Measurements from ENCODE around the gene RDH16.
"Not testable (repeated sequence)": the region's sequence is repeated elsewhere in the genome, so short reads cannot be mapped to it uniquely, and the experiment has no call there.

RDH16 gene

GRCh38 chr12:56916996-56917333 lies 40.4 kb downstream of the RDH16 start:
- H3K27ac ChIP-seq: no peak overlapping the region
- DNase-seq (ENCODE audit: low spot score): no peak
- POLR2A ChIA-PET (ENCODE audit: low non-redundant PET): no interaction called here
- TF ChIP-seq, protein P1, sequence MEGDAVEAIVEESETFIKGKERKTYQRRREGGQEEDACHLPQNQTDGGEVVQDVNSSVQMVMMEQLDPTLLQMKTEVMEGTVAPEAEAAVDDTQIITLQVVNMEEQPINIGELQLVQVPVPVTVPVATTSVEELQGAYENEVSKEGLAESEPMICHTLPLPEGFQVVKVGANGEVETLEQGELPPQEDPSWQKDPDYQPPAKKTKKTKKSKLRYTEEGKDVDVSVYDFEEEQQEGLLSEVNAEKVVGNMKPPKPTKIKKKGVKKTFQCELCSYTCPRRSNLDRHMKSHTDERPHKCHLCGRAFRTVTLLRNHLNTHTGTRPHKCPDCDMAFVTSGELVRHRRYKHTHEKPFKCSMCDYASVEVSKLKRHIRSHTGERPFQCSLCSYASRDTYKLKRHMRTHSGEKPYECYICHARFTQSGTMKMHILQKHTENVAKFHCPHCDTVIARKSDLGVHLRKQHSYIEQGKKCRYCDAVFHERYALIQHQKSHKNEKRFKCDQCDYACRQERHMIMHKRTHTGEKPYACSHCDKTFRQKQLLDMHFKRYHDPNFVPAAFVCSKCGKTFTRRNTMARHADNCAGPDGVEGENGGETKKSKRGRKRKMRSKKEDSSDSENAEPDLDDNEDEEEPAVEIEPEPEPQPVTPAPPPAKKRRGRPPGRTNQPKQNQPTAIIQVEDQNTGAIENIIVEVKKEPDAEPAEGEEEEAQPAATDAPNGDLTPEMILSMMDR (conservative IDR thresholded peaks at IDR 0.05; ENCODE audit: low read depth): no peak
- CTCF ChIA-PET: interaction anchor here (1.1 kb wide), 1 partner anchor 9 kb away, joined by 3 read pairs; no protein-coding TSS in a partner anchor

DNA sequence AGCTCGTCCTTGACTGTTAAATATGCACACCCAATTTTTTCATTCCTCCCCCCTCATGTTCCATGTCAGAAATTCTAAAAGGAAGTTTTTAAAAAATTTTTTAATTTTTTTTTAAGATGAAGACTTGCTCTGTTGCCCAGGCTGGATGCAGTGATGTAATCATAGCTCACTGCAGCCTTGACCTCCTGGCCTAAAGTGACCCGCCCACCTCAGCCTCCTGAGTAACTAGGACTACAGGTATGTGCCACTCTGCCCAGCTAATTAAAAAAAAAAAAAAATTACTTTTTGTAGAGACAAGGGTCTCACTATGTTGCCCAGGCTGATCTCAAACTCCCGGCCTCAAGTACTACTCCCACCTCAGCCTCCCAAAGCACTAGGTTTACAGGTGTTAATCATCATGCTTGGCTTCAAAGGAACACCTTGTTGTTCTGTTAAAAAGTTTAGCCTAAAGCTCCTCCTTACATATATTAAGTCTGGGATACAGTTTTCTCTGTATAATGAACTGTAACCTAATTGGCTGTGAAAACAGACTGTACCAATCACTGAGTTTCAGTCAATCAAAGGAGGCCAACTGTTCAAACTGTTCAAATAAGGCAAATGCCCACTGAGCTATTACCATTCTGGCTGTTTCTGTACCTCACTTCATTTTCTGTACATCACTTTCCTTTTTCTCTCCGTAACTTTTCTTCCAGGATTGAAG lies 41.0 kb downstream of the RDH16 start:
- DNase-seq (ENCODE audit: low spot score): no peak
- no peak overlapping the region for H3K27ac ChIP-seq
- POLR2A ChIA-PET (ENCODE audit: low non-redundant PET): no interaction called here
- TF ChIP-seq, protein P1 (conservative IDR thresholded peaks at IDR 0.05; ENCODE audit: low read depth): no peak
- CTCF ChIA-PET: interaction anchor here (1.1 kb wide), 1 partner anchor 9 kb away, joined by 3 read pairs; no protein-coding TSS in a partner anchor

DNA sequence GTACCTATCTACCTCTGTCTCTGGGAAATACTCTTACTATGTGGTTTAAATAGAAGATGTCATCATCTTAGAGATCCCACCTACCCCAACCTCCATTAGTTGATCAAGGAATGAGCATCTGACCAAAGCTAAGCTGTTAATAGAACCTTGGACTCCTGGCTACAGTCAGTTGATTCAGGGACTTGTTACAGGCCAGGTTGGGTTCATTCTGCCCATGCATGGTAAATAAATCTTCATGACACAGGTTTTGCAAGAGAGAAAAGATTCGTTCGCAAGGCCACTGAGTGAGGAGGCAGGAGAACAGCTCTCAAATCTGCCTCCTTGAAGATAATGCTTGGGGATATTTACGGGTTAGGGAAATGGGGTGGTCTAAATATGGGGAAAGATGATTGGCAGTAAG lies 42.7 kb downstream of the RDH16 start:
- ChIA-PET POLR2A (ENCODE audit: low non-redundant PET) (no interaction called here), CTCF (no interaction called here)
- DNase-seq (ENCODE audit: low spot score): no peak
- no peak overlapping the region for H3K27ac ChIP-seq
- TF ChIP-seq, protein P1 (conservative IDR thresholded peaks at IDR 0.05; ENCODE audit: low read depth): no peak

DNA sequence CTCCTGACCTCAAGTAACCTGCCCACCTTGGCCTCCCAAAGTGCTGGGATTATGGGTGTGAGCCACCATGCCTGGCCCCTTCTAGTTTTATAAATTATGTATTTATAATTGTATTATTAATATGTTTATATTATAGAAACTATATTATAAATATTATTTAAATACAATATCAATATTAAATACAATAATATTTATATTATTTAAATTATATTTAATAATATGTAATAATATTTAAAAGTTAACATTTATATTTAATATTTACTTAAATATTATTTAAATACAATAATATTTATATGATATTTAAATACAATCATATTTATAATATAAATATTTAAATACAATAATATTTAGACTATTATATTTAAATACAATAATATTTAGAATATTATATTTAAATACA lies 43.2 kb downstream of the RDH16 start:
- TF ChIP-seq, protein P1 (conservative IDR thresholded peaks at IDR 0.05; ENCODE audit: low read depth): no peak
- POLR2A ChIA-PET (ENCODE audit: low non-redundant PET): no interaction called here
- CTCF ChIA-PET: no interaction called here
- H3K27ac ChIP-seq: no peak overlapping the region
- DNase-seq (ENCODE audit: low spot score): no peak

- POLR2A ChIA-PET (ENCODE audit: low non-redundant PET); DNase-seq (ENCODE audit: low spot score); H3K27ac ChIP-seq; CTCF ChIA-PET: not testable (repeated sequence)
Measured at GRCh38 chr12:56909403-56909802, 48.0 kb downstream of the RDH16 start.

DNA sequence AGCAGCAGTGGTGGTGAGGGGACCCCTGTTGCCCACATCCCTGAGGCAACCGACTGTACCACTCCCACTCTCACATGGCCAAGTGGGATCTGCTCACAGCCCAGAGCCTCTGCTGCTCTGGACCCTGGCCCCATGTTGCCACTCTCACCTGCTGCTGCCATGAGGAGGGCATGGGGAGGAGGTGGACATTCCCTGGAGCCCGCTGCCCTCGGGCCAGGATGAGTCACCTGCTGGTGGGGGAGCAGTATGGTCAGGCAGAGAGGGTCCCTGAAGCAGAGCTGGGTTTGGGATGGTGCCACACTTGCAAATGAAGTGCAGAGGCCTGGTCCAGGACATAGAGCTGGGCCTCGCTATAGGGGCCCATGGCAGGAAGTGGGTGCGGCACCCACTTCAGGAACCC lies 49.3 kb downstream of the RDH16 start:
- no peak overlapping the region for H3K27ac ChIP-seq
- ChIA-PET CTCF (interaction anchor here (0.6 kb wide), 1 partner anchor 8 kb away, joined by 3 read pairs; no protein-coding TSS in a partner anchor), POLR2A (ENCODE audit: low non-redundant PET) (no interaction called here)
- TF ChIP-seq, protein P1 (conservative IDR thresholded peaks at IDR 0.05; ENCODE audit: low read depth): no peak
- no peak for DNase-seq (ENCODE audit: low spot score)

GRCh38 chr12:56905852-56906251 lies 51.6 kb downstream of the RDH16 start:
- TF ChIP-seq, protein P1 (conservative IDR thresholded peaks at IDR 0.05; ENCODE audit: low read depth): no peak
- POLR2A ChIA-PET (ENCODE audit: low non-redundant PET): no interaction called here
- CTCF ChIA-PET: no interaction called here
- no peak for DNase-seq (ENCODE audit: low spot score)
- H3K27ac ChIP-seq: no peak overlapping the region

Measured in RWPE1 (cell line).